ENCODE results near the gene MINDY4.
"Not testable (repeated sequence)": the region's sequence is repeated elsewhere in the genome, so short reads cannot be mapped to it uniquely, and the experiment has no call there.

Gene MINDY4

GRCh38 chr7:30831227-30831626, 60.0 kb downstream of the MINDY4 start:
- DNase-seq (ENCODE audit: low read depth in 2 of 2) = peak in 1 of 2 donors; percentile 88
- no peak overlapping the region for H3K4me3 ChIP-seq (replicated peaks in 1 of 2; ENCODE audit: low read depth in 2 of 2, low read length in 2 of 2)
- TF ChIP-seq CTCF (IDR thresholded peaks at IDR 0.05; ENCODE audit: low read depth, low read length) = no peak

GRCh38 chr7:30831936-30832335, 60.7 kb downstream of the MINDY4 start:
- no peak for DNase-seq (ENCODE audit: low read depth in 2 of 2)
- no peak for TF ChIP-seq CTCF (IDR thresholded peaks at IDR 0.05; ENCODE audit: low read depth, low read length)

GRCh38 chr7:30834017-30834674, 62.9 kb downstream of the MINDY4 start:
- not testable (repeated sequence) for H3K4me3 ChIP-seq (replicated peaks in 1 of 2; ENCODE audit: low read depth in 2 of 2, low read length in 2 of 2); DNase-seq (ENCODE audit: low read depth in 2 of 2)

More at GRCh38 chr7:30831936-30832335, 60.7 kb downstream of the MINDY4 start:
- H3K4me3 ChIP-seq (replicated peaks in 1 of 2; ENCODE audit: low read depth in 2 of 2, low read length in 2 of 2) = no peak overlapping the region

- no peak for TF ChIP-seq CTCF (IDR thresholded peaks at IDR 0.05; ENCODE audit: low read depth, low read length)
- no peak for DNase-seq (ENCODE audit: low read depth in 2 of 2)
These were observed 64.2 kb downstream of the MINDY4 start for GRCh38 chr7:30835396-30835915.

GRCh38 chr7:30836991-30837390, 65.8 kb downstream of the MINDY4 start:
- no peak overlapping the region for H3K4me3 ChIP-seq (replicated peaks in 1 of 2; ENCODE audit: low read depth in 2 of 2, low read length in 2 of 2)
- no peak for DNase-seq (ENCODE audit: low read depth in 2 of 2)
- no peak for TF ChIP-seq CTCF (IDR thresholded peaks at IDR 0.05; ENCODE audit: low read depth, low read length)

More at GRCh38 chr7:30835396-30835915, 64.2 kb downstream of the MINDY4 start:
- H3K4me3 ChIP-seq (replicated peaks in 1 of 2; ENCODE audit: low read depth in 2 of 2, low read length in 2 of 2) = no peak overlapping the region

- no peak for TF ChIP-seq CTCF (IDR thresholded peaks at IDR 0.05; ENCODE audit: low read depth, low read length)
These were observed 66.4 kb downstream of the MINDY4 start for GRCh38 chr7:30837581-30837980.

GRCh38 chr7:30838008-30838407, 66.8 kb downstream of the MINDY4 start:
- TF ChIP-seq CTCF (IDR thresholded peaks at IDR 0.05; ENCODE audit: low read depth, low read length) = no peak

More at GRCh38 chr7:30837581-30837980, 66.4 kb downstream of the MINDY4 start:
- H3K4me3 ChIP-seq (replicated peaks in 1 of 2; ENCODE audit: low read depth in 2 of 2, low read length in 2 of 2) = no peak overlapping the region
- DNase-seq (ENCODE audit: low read depth in 2 of 2) = no peak

More at GRCh38 chr7:30838008-30838407, 66.8 kb downstream of the MINDY4 start:
- no peak overlapping the region for H3K4me3 ChIP-seq (replicated peaks in 1 of 2; ENCODE audit: low read depth in 2 of 2, low read length in 2 of 2)
- DNase-seq (ENCODE audit: low read depth in 2 of 2) = no peak

All from cardiac fibroblast (primary cell).